Gastroesophageal sphincter (tissue), 4 donors: Measurements from ENCODE around the gene KDM2A. TPM values are rescaled to one million over a fixed set of nuclear protein-coding genes. Genes with fewer than 3 reads are reported as not detected.

Source experiments
- ATAC-seq: fragments of 150-250 bp; one replicate; pipeline ENCODE4 v1.9.1; 2016; ENCODE audit warnings: mild to moderate bottlenecking, moderate library complexity
- H3K27ac ChIP-seq, 4 donors: fragments of 200-600 bp; sonication (generic) in 3 of 4; 1 replicate in 3 of 4; 2 replicates in 1 of 4; pipeline ENCODE4 v1.5.1; 2016 to 2019
- H3K27me3 ChIP-seq: fragments of 200-600 bp; sonication (generic); one replicate; pipeline ENCODE4 v1.5.1; 2019
- H3K36me3 ChIP-seq, 2 donors: fragments of 200-600 bp; sonication (generic); one replicate each; pipeline ENCODE4 v1.5.1; 2019; ENCODE audit warnings: control low read depth in 1 of 2
- H3K4me1 ChIP-seq, 3 donors: fragments of 200-600 bp; sonication (generic); 1 replicate in 2 of 3; 2 replicates in 1 of 3; pipeline ENCODE4 v1.5.1; 2016 to 2019; ENCODE audit warnings: control low read depth in 2 of 3
- H3K4me3 ChIP-seq, 2 donors: fragments of 200-600 bp; sonication (generic); one replicate each; pipeline ENCODE4 v1.5.1; 2019; ENCODE audit warnings: mild to moderate bottlenecking in 1 of 2, moderate library complexity in 1 of 2
- H3K9me3 ChIP-seq, 3 donors: fragments of 200-600 bp; sonication (generic); one replicate each; pipeline ENCODE4 v1.5.1; 2017 to 2019; ENCODE audit warnings: control low read depth in 2 of 3
- CTCF ChIP-seq, 4 experiments: fragments of 200-600 bp in 2 of 4; fragments of 450-650 bp in 2 of 4; sonication (generic) in 1 of 4; IDR thresholded peaks; one replicate each; pipeline ENCODE4 v1.5.1; 2017 to 2019; ENCODE audit warnings: antibody characterized with exemption in 4 of 4, mild to moderate bottlenecking in 2 of 4, moderate library complexity in 2 of 4
- EP300 ChIP-seq: sonication (generic); formaldehyde crosslinking; IDR thresholded peaks from one replicate; pipeline ENCODE4 v1.6.1; 2017; ENCODE audit warnings: antibody characterized with exemption, mild to moderate bottlenecking
- POLR2A ChIP-seq, 2 donors: fragments of 450-650 bp; IDR thresholded peaks; one replicate each; pipeline ENCODE4 v1.6.1; 2017; ENCODE audit warnings: antibody characterized with exemption in 2 of 2, mild to moderate bottlenecking in 2 of 2, moderate library complexity in 1 of 2
- POLR2AphosphoS5 ChIP-seq: sonication (generic); formaldehyde crosslinking; IDR thresholded peaks from one replicate; pipeline ENCODE4 v1.6.1; 2017; ENCODE audit warnings: antibody characterized with exemption
- WGBS, 2 donors: methylation state at CpG; one replicate each; pipeline ENCODE4 v1.1.5; 2018; ENCODE audit warnings: low coverage in 1 of 2; 5-methylcytosine and 5-hydroxymethylcytosine counted together
- total RNA-seq, 4 donors: library from RNA; depleted of rRNA; stranded (reverse); fragments of >200 nt; gene quantifications; one replicate each; pipeline ENCODE4 v1.1.0, GENCODE V29; 2016

Gene KDM2A
- total RNA-seq, 4 donors from 2014 or later = 35.4 to 68.0 (median 48.3) TPM

GRCh38 chr11:67304511-67305113 is 185.5 kb downstream of the KDM2A start:
- H3K9me3 ChIP-seq = no peaks in the 10 kb centered on the region
- WGBS, 2 donors = 72 to 92% methylated on average over 2 to 4 of the region's 14 CpGs
- H3K27me3 ChIP-seq = no peaks in the 10 kb centered on the region
- H3K4me3 ChIP-seq = peak overlapping the region in 1 of 2 donors; percentile 98
- ATAC-seq = no peak
- peaks cover 0 to 37% (median 18%) of the 10 kb centered on the region in 3 donors for H3K4me1 ChIP-seq
- H3K27ac ChIP-seq = peak overlapping the region in 3 of 4 donors; percentile 76 to 82 (median 79)
- peaks cover 0 to 59% of the 10 kb centered on the region in 2 donors for H3K36me3 ChIP-seq
- TF ChIP-seq POLR2A (IDR thresholded peaks at IDR 0.05) (no peak), POLR2AphosphoS5 (no peak), CTCF (IDR thresholded peaks at IDR 0.05) (no peak), EP300 (no peak)

- no peak for ATAC-seq
- H3K4me3 ChIP-seq = no peak overlapping the region
- 71% methylated on average over 2 of the region's 19 CpGs; no CpG with 5 or more reads in 1 of the 2 donors for WGBS, 2 donors
- no peaks in the 10 kb centered on the region for H3K9me3 ChIP-seq
- peaks cover 0 to 33% (median 18%) of the 10 kb centered on the region in 3 donors for H3K4me1 ChIP-seq
- H3K27me3 ChIP-seq = no peaks in the 10 kb centered on the region
- TF ChIP-seq POLR2AphosphoS5 (no peak), EP300 (no peak), POLR2A (IDR thresholded peaks at IDR 0.05) (no peak), CTCF (IDR thresholded peaks at IDR 0.05) (no peak)
- peaks cover 0 to 59% of the 10 kb centered on the region in 2 donors for H3K36me3 ChIP-seq
- H3K27ac ChIP-seq = no peak overlapping the region
Measured at GRCh38 chr11:67306769-67307544, 187.9 kb downstream of the KDM2A start.

- H3K27me3 ChIP-seq = no peaks in the 10 kb centered on the region
- H3K36me3 ChIP-seq = peaks cover 0 to 55% of the 10 kb centered on the region in 2 donors
- H3K27ac ChIP-seq = no peak overlapping the region
- no peak for ATAC-seq
- no peaks in the 10 kb centered on the region for H3K9me3 ChIP-seq
- H3K4me1 ChIP-seq = peaks cover 0 to 27% (median 12%) of the 10 kb centered on the region in 3 donors
- no peak overlapping the region for H3K4me3 ChIP-seq
- WGBS, 2 donors = 83 to 100% methylated on average over 3 to 6 of the region's 12 CpGs
- TF ChIP-seq POLR2AphosphoS5 = no peak
- TF ChIP-seq CTCF (IDR thresholded peaks at IDR 0.05) = no peak
- TF ChIP-seq EP300 = no peak
- no peak for TF ChIP-seq POLR2A (IDR thresholded peaks at IDR 0.05)
Measured at GRCh38 chr11:67307545-67308001, 188.5 kb downstream of the KDM2A start.

Other genes with a start within 250 kb of the KDM2A start
- gene PC, start 160.9 kb upstream of the KDM2A start, total RNA-seq = 1 to 10 TPM; 4.7 to 7.0 (median 5.6) TPM
- gene C11orf86, start 144.0 kb upstream of the KDM2A start, total RNA-seq = not detected
- gene SYT12, start 96.1 kb upstream of the KDM2A start, total RNA-seq = under 1 TPM in 1 of 4 donors, not detected in 3; 0.04 TPM
- 10 to 100 TPM; 12.4 to 29.7 (median 23.6) TPM for gene RHOD, start 62.4 kb upstream of the KDM2A start, total RNA-seq
- 10 to 100 TPM; 44.0 to 76.9 (median 64.8) TPM for gene GRK2, start 147.2 kb downstream of the KDM2A start, total RNA-seq
- gene ANKRD13D, start 170.0 kb downstream of the KDM2A start, total RNA-seq = 10 to 100 TPM; 25.6 to 61.6 (median 32.3) TPM
- gene SSH3, start 184.3 kb downstream of the KDM2A start, total RNA-seq = 10 to 100 TPM; 33.9 to 58.4 (median 41.9) TPM
- gene POLD4, start 234.3 kb downstream of the KDM2A start, total RNA-seq = 10 to 100 TPM; 65.7 to 87.3 (median 74.4) TPM